ENCODE data around the gene ELMOD2. TPM values are rescaled to one million over a fixed set of nuclear protein-coding genes. Genes with fewer than 3 reads are reported as not detected.

ELMOD2 gene
- total and polyA plus RNA-seq, 2 of the 13 experiments (the other 11 are each of a cell fraction or from before 2014, with no cell fraction given) = 10.2 to 38.1 TPM

DNA sequence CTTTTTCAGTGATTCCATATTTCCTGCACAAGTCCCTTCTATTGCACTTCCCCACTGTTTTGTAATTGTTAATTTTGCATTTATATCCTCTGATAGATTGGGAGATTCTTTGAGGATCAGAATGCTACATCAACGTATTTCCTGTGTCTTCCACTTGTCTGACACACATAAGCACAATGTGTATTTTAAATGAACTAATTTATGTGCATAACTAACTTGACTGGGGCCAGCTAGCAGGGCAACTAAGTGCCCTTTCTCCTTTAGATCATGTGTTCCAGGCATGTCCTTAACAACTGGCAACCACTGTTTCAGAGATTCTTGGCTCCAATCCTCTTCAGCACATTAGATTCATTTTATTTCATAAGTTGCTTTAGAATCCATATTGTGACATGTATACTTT, 60.5 kb downstream of the ELMOD2 start:
- in situ Hi-C loops (cut with HindIII; ENCODE audit: extremely low pct_ligation_motif_present, low pct_unique_long_range_greater_than_20kb) = no loop called here
- Histone ChIP-seq H3K9ac (ENCODE audit: insufficient read depth, low read depth, low read length) (no peak overlapping the region), H3K4me1 (ENCODE audit: insufficient read depth, low read length) (no peaks in the 10 kb centered on the region), H3K9me3 (ENCODE audit: low read length) (no peaks in the 10 kb centered on the region), H3K79me2 (ENCODE audit: insufficient read depth, low read length) (no peaks in the 10 kb centered on the region), H2AFZ (ENCODE audit: low read length) (no peak overlapping the region), H3K27me3 (ENCODE audit: control insufficient read depth in 1 of 2, insufficient read depth in 2 of 2, low read length in 2 of 2) (peaks cover 0 to 19% of the 10 kb centered on the region in 2 experiments; a peak in 2 of 5 replicates), H4K20me1 (ENCODE audit: insufficient read depth, low read length) (no peaks in the 10 kb centered on the region), H3K27ac (ENCODE audit: extremely low read length, insufficient read depth, low read length) (no peak overlapping the region), H3K4me3 (replicated peaks in 1 of 3; ENCODE audit: insufficient read depth in 1 of 3, low read depth in 2 of 3, low read length in 3 of 3) (no peak overlapping the region), H3K36me3 (replicated peaks in 1 of 2; ENCODE audit: control insufficient read depth in 1 of 2, insufficient read depth in 2 of 2, low read length in 2 of 2) (no peaks in the 10 kb centered on the region), H3K4me2 (ENCODE audit: low read depth, low read length) (no peak overlapping the region)
- intact Hi-C loops (cut with micrococcal nuclease; ENCODE audit: unreplicated experiment) = no loop called here
- TF ChIP-seq ZNF883 (CRISPR knock-in tag; IDR thresholded peaks at IDR 0.05; ENCODE audit: not compliant biosample characterization) (no peak), MXI1 (IDR thresholded peaks at IDR 0.05; ENCODE audit: borderline replicate concordance, low read depth, low read length) (no peak), FIP1L1 (IDR thresholded peaks at IDR 0.05; ENCODE audit: borderline replicate concordance, insufficient read depth, low read depth, low read length) (no peak), RELA (CRISPR knock-in tag; IDR thresholded peaks at IDR 0.05) (no peak), RNF2 (conservative IDR thresholded peaks at IDR 0.05; ENCODE audit: low read depth) (no peak)
- ChIA-PET POLR2A (no interaction called here), CTCF (ENCODE audit: low intra/inter-chr PET ratio, low total read pairs) (no interaction called here)
- no peak for DNase-seq (ENCODE audit: low spot score)
- no peak for FAIRE-seq
- BruUV-seq (replicated peaks) = no TSS peak
- 4% methylated on average over 1 of the region's 1 CpG for WGBS (ENCODE audit: low lambda C conversion rate)
- ATAC-seq = no peak

DNA sequence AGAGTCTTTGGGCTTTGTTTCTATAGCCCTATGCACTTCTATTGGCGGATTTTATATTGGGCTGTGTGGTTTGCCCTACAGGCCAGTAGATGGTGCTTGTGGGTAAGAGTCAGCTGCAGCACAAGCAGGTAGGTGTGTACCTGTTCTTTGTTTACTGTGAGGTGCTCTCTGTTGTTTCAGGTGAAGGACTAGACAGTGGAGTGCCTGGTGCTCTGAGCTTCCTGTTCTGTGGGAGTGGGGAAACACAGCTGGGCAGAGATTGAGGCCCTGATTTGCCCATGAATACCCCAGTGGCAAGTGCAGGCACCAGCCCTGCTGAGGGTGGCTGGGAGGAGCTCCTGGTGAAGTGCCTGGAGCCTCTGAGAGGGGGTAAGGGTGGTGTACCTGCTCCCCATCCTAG, 71.1 kb downstream of the ELMOD2 start:
- no peak overlapping the region for H3K4me3 ChIP-seq (replicated peaks in 1 of 3; ENCODE audit: insufficient read depth in 1 of 3, low read depth in 2 of 3, low read length in 3 of 3)
- H3K9me3 ChIP-seq (ENCODE audit: low read length) = no peaks in the 10 kb centered on the region
- POLR2A ChIA-PET = no interaction called here
- ATAC-seq (peak; percentile 100), FAIRE-seq (peak; percentile 30), DNase-seq (ENCODE audit: low spot score) (peak; percentile 50)
- no peak overlapping the region for H3K27ac ChIP-seq (ENCODE audit: extremely low read length, insufficient read depth, low read length)
- H3K27me3 ChIP-seq (ENCODE audit: control insufficient read depth in 1 of 2, insufficient read depth in 2 of 2, low read length in 2 of 2) = peaks cover 0 to 3% of the 10 kb centered on the region in 2 experiments; a peak in 1 of 5 replicates
- BruUV-seq (replicated peaks) = no TSS peak
- CTCF ChIA-PET (ENCODE audit: low intra/inter-chr PET ratio, low total read pairs) = interaction anchor here (1.1 to 2.1 kb wide), 4 partner anchors 15 to 289 kb away, joined by 3 to 26 read pairs (median 7); no protein-coding TSS in a partner anchor
- no peaks in the 10 kb centered on the region for H3K36me3 ChIP-seq (replicated peaks in 1 of 2; ENCODE audit: control insufficient read depth in 1 of 2, insufficient read depth in 2 of 2, low read length in 2 of 2)
- H3K4me1 ChIP-seq (ENCODE audit: insufficient read depth, low read length) = no peaks in the 10 kb centered on the region
- WGBS (ENCODE audit: low lambda C conversion rate) = 0% methylated on average over 1 of the region's 1 CpG
- in situ Hi-C loops (cut with HindIII; ENCODE audit: extremely low pct_ligation_motif_present, low pct_unique_long_range_greater_than_20kb) = no loop called here
- no peak overlapping the region for H3K4me2 ChIP-seq (ENCODE audit: low read depth, low read length)
- no peaks in the 10 kb centered on the region for H3K79me2 ChIP-seq (ENCODE audit: insufficient read depth, low read length)
- intact Hi-C loops (cut with micrococcal nuclease; ENCODE audit: unreplicated experiment) = loop anchor here (1.0 kb wide), 2 partner anchors 256 to 289 kb away; no protein-coding TSS in a partner anchor
- no peaks in the 10 kb centered on the region for H4K20me1 ChIP-seq (ENCODE audit: insufficient read depth, low read length)
- H2AFZ ChIP-seq (ENCODE audit: low read length) = no peak overlapping the region
- H3K9ac ChIP-seq (ENCODE audit: insufficient read depth, low read depth, low read length) = no peak overlapping the region
- TF ChIP-seq ZNF382 (CRISPR knock-in tag; IDR thresholded peaks at IDR 0.05; ENCODE audit: borderline replicate concordance) = no peak
- no peak for TF ChIP-seq ZNF354B (CRISPR knock-in tag; IDR thresholded peaks at IDR 0.05)
- TF ChIP-seq HNRNPH1 (optimal IDR thresholded peaks at IDR 0.05; ENCODE audit: low read depth, low read length) = no peak
- 0 out of 2 replicates have a peak, but pooled peaks have one; percentile 43 for TF ChIP-seq FOXA3 (CRISPR knock-in tag; IDR thresholded peaks at IDR 0.05)
- TF ChIP-seq FOXP1 (IDR thresholded peaks at IDR 0.05) = no peak
- TF ChIP-seq FOXP1 (CRISPR knock-in tag; IDR thresholded peaks at IDR 0.05) = 0 out of 2 replicates have a peak, but pooled peaks have one; percentile 19
- no peak for TF ChIP-seq ZNF605 (CRISPR knock-in tag; IDR thresholded peaks at IDR 0.05)
- TF ChIP-seq, protein P1, sequence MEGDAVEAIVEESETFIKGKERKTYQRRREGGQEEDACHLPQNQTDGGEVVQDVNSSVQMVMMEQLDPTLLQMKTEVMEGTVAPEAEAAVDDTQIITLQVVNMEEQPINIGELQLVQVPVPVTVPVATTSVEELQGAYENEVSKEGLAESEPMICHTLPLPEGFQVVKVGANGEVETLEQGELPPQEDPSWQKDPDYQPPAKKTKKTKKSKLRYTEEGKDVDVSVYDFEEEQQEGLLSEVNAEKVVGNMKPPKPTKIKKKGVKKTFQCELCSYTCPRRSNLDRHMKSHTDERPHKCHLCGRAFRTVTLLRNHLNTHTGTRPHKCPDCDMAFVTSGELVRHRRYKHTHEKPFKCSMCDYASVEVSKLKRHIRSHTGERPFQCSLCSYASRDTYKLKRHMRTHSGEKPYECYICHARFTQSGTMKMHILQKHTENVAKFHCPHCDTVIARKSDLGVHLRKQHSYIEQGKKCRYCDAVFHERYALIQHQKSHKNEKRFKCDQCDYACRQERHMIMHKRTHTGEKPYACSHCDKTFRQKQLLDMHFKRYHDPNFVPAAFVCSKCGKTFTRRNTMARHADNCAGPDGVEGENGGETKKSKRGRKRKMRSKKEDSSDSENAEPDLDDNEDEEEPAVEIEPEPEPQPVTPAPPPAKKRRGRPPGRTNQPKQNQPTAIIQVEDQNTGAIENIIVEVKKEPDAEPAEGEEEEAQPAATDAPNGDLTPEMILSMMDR (CRISPR knock-in tag; IDR thresholded peaks at IDR 0.05) = peak; percentile 79
- no peak for TF ChIP-seq MYPOP (CRISPR knock-in tag; IDR thresholded peaks at IDR 0.05)
- TF ChIP-seq, protein P2, sequence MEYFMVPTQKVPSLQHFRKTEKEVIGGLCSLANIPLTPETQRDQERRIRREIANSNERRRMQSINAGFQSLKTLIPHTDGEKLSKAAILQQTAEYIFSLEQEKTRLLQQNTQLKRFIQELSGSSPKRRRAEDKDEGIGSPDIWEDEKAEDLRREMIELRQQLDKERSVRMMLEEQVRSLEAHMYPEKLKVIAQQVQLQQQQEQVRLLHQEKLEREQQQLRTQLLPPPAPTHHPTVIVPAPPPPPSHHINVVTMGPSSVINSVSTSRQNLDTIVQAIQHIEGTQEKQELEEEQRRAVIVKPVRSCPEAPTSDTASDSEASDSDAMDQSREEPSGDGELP (IDR thresholded peaks at IDR 0.05; ENCODE audit: borderline replicate concordance, low read depth) = peak; percentile 53; the same call in 1 of the 2 replicates
- peak; percentile 74 for TF ChIP-seq SMC3 (IDR thresholded peaks at IDR 0.05; ENCODE audit: low read length)
